Mucosa of descending colon (tissue), 3 donors: ENCODE results near the gene PARVB. TPM values are rescaled to one million over a fixed set of nuclear protein-coding genes. Genes with fewer than 3 reads are reported as not detected.
A peak's percentile ranks its signal among the peaks of the same experiment; 100 is the strongest.

Source experiments
- ATAC-seq: fragments of 200-7000 bp; cut with Tn5 transposase; one replicate; pipeline ENCODE4 v1.9.1; 2020; ENCODE audit warnings: mild to moderate bottlenecking, moderate library complexity
- DNase-seq, 3 donors: peaks; one replicate each; pipeline ENCODE4 v3.0.0-alpha.2; 2020
- H3K36me3 ChIP-seq: fragments of 200-600 bp; one replicate; pipeline ENCODE4 v1.8.0; 2021; ENCODE audit warnings: low read depth, mild to moderate bottlenecking
- H3K4me1 ChIP-seq: fragments of 200-600 bp; one replicate; pipeline ENCODE4 v1.8.0; 2021; ENCODE audit warnings: low read depth, mild to moderate bottlenecking
- H3K4me3 ChIP-seq: fragments of 200-600 bp; one replicate; pipeline ENCODE4 v1.8.0; 2021; ENCODE audit warnings: mild to moderate bottlenecking
- H3K9me3 ChIP-seq: fragments of 200-600 bp; one replicate; pipeline ENCODE4 v1.8.0; 2021; ENCODE audit warnings: mild to moderate bottlenecking
- CTCF ChIP-seq: fragments of 200-600 bp; IDR thresholded peaks from one replicate; pipeline ENCODE4 v1.8.0; 2022; ENCODE audit warnings: antibody characterized with exemption, mild to moderate bottlenecking
- intact Hi-C, 2 donors: fragments of 100-400 bp; cut with DNase I in 1 of 2; cut with micrococcal nuclease in 1 of 2; formaldehyde crosslinking; loops; one replicate each; pipeline versions ENCODE4 v1.11.0 to v1.11.1; 2022; cut with DNase I, micrococcal nuclease
- total RNA-seq, 3 donors: library from RNA; stranded (reverse); fragmentation: NEBNext Ultra II Directional in 2 of 3; extraction: Animal tissue kit (Norgen Biotek cat#: 25700) in 2 of 3; gene quantifications; one replicate each; pipeline versions ENCODE4 v1.2.1 to v1.2.4, GENCODE V29; 2021 to 2023
- donor health status: DM: no; HTN: no; CAD: no; lungs with moderate emphysema.
- donor health status: DM: no; HTN: no; CAD: no.
- donor health status: DM: no; HTN: yes; CAD: no.

Gene PARVB
- total RNA-seq, 3 donors from 2014 or later = 5.2 to 35.7 (median 14.9) TPM

DNA sequence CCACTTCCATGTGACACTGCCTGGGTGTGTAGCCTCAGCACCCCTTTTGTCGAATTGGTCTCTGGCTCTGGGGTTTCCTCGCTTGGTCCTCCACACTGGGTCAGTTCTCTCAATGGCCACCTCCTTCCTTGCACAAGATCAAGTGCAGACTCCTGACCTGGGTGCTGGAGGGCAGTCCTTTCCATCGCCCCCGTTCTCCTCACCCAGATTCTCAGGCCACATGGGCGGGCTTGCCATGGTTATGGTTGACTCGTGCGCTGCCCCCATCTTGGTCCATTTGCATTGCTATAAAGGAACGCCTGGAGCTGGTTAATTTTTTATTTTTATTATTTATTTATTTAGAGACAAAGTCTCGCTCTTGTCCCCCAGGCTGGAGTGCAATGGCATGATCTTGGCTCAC lies 5.5 kb upstream of the PARVB start:
- H3K36me3 ChIP-seq = no peaks in the 10 kb centered on the region
- no peaks in the 10 kb centered on the region for H3K9me3 ChIP-seq
- no peak for DNase-seq
- TF ChIP-seq CTCF = no peak
- intact Hi-C loops = no loop called here
- H3K4me3 ChIP-seq = no peak overlapping the region
- ATAC-seq = no peak
- H3K4me1 ChIP-seq = no peaks in the 10 kb centered on the region

DNA sequence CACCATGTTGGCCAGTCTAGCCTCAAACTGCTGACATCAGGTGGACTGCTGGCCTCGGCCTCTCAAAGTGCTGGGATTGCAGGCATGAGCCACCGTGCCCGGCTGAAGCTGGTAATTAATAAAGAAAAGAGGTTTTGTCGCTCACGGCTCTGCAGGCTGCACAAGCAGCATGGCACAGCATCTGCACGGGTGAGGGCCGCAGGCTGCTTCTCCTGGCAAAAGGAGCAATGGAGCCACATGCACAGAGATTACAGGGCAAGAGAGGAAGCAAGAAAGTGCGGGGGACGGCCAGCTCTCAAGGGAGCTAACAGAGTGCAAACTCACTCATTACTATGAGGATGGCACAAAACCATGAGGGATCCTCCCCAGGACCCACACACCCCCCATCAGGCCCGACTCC lies 4.7 kb upstream of the PARVB start:
- no peaks in the 10 kb centered on the region for H3K9me3 ChIP-seq
- ATAC-seq = no peak

DNA sequence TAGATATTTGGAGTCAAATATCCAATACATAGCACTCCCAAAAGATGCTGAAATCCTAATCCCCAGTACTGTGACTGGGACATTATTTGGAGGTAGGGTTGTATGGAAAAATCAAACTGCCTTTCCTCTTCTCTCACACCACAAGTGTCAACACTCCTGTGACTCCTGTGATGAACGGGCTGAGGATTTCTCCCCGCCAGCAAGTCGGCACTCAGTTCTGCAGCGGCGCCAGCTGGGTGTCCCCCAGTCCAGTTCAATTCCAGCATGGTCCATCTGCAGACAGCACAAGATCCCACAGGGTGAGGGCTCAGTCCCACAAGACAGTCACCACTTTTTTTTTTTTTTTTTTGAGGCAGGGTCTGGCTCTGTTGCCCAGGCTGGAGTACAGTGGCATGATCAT lies 4.3 kb upstream of the PARVB start:
- ATAC-seq (no peak), DNase-seq (no peak)
- no peaks in the 10 kb centered on the region for H3K9me3 ChIP-seq
- intact Hi-C loops = no loop called here
- H3K4me3 ChIP-seq = no peak overlapping the region
- H3K36me3 ChIP-seq = no peaks in the 10 kb centered on the region
- H3K4me1 ChIP-seq = no peaks in the 10 kb centered on the region
- no peak for TF ChIP-seq CTCF

More for the DNA sequence above, 4.7 kb upstream of the PARVB start:
- Histone ChIP-seq H3K36me3 (no peaks in the 10 kb centered on the region), H3K4me3 (no peak overlapping the region), H3K4me1 (no peaks in the 10 kb centered on the region)
- no peak for TF ChIP-seq CTCF
- intact Hi-C loops = no loop called here
- DNase-seq = no peak

GRCh38 chr22:44020981-44021380 lies 3.1 kb upstream of the PARVB start:
- intact Hi-C loops = no loop called here
- no peaks in the 10 kb centered on the region for H3K4me1 ChIP-seq
- no peak for TF ChIP-seq CTCF

GRCh38 chr22:44023404-44024287 lies 456 bp upstream of the PARVB start:
- peak; percentile 61 for ATAC-seq
- Histone ChIP-seq H3K4me1 (no peaks in the 10 kb centered on the region), H3K4me3 (no peak overlapping the region), H3K36me3 (no peaks in the 10 kb centered on the region), H3K9me3 (no peaks in the 10 kb centered on the region)
- DNase-seq = peak; percentile 33 to 67 (median 56)
- TF ChIP-seq CTCF = no peak
- intact Hi-C loops = no loop called here

More at GRCh38 chr22:44020981-44021380, 3.1 kb upstream of the PARVB start:
- no peak overlapping the region for H3K4me3 ChIP-seq
- DNase-seq (no peak), ATAC-seq (no peak)
- H3K9me3 ChIP-seq = no peaks in the 10 kb centered on the region
- H3K36me3 ChIP-seq = no peaks in the 10 kb centered on the region
